Ovary (tissue), 3 donors: ENCODE data around the gene PRRC2C.

Experiments
- EP300 ChIP-seq: sonication (generic); formaldehyde crosslinking; IDR thresholded peaks from one replicate; pipeline ENCODE4 v1.6.1; 2017; ENCODE audit warnings: antibody characterized with exemption
- POLR2A ChIP-seq: fragments of 450-650 bp; IDR thresholded peaks from one replicate; pipeline ENCODE4 v1.6.1; 2017; ENCODE audit warnings: antibody characterized with exemption, mild to moderate bottlenecking, moderate library complexity
- TF ChIP-seq, protein P1 (sequence below), 3 donors: fragments of 450-650 bp in 2 of 3; fragments of 200-600 bp in 1 of 3; IDR thresholded peaks; one replicate each; pipeline versions ENCODE4 v1.5.1 to v1.8.0; 2016 to 2022; ENCODE audit warnings: antibody characterized with exemption in 3 of 3, mild to moderate bottlenecking in 1 of 3
- donor health status: DM: no; HTN: no; CAD: no.

DNA sequence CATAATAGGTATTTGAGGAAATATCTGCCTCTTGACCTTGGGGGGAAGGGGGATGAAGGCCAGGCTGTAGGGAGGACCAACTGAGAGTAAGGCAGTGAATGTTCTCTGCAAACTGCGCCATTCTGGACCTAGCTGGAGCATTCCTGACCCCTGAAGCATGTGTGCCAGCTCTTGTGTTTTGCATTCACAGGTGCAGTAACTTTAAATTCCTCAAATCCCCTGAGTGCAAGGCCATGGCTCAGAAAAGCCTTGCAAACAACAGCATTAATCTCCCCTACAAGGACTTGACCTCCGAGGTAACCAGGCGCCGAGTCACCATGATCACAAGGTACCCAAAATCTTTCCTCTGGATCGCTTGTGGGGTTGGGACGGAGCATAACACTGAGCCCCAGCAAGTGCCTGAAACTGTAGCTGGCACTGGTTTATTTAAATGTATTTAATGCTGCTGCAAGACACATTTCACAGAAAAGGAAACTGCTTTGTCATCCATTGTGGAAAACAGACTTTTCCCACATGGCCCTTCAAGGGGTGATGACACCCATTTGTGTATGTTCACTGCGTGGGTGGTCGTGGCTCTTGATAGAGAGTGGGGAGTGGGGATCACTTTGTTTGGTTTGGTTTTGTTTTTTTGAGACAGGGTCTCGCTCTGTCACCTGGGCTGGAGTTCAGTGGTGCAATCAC is 138.5 kb downstream of the PRRC2C start:
- no peak for TF ChIP-seq POLR2A
- TF ChIP-seq, protein P1, sequence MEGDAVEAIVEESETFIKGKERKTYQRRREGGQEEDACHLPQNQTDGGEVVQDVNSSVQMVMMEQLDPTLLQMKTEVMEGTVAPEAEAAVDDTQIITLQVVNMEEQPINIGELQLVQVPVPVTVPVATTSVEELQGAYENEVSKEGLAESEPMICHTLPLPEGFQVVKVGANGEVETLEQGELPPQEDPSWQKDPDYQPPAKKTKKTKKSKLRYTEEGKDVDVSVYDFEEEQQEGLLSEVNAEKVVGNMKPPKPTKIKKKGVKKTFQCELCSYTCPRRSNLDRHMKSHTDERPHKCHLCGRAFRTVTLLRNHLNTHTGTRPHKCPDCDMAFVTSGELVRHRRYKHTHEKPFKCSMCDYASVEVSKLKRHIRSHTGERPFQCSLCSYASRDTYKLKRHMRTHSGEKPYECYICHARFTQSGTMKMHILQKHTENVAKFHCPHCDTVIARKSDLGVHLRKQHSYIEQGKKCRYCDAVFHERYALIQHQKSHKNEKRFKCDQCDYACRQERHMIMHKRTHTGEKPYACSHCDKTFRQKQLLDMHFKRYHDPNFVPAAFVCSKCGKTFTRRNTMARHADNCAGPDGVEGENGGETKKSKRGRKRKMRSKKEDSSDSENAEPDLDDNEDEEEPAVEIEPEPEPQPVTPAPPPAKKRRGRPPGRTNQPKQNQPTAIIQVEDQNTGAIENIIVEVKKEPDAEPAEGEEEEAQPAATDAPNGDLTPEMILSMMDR (IDR thresholded peaks at IDR 0.05) = no peak
- TF ChIP-seq EP300 = no peak
